Right lobe of liver (tissue), 4 donors: Measurements from ENCODE around the gene ADGRL2.

Source experiments
- POLR2A ChIP-seq: fragments of 450-650 bp; IDR thresholded peaks from one replicate; pipeline ENCODE4 v1.6.1; 2017; ENCODE audit warnings: antibody characterized with exemption, mild to moderate bottlenecking
- TF ChIP-seq, protein P1 (sequence below), 4 donors: fragments of 200-600 bp in 3 of 4; fragments of 450-650 bp in 1 of 4; IDR thresholded peaks; one replicate each; pipeline versions ENCODE4 v1.5.1 to v1.8.0; 2016 to 2022; ENCODE audit warnings: antibody characterized with exemption in 4 of 4, mild to moderate bottlenecking in 2 of 4
- donor health status: DM: no; HTN: no; CAD: no.
- donor health status: DM: no; HTN: no; CAD: no.
- donor health status: DM: no; HTN: yes; CAD: no.

- TF ChIP-seq, protein P1, sequence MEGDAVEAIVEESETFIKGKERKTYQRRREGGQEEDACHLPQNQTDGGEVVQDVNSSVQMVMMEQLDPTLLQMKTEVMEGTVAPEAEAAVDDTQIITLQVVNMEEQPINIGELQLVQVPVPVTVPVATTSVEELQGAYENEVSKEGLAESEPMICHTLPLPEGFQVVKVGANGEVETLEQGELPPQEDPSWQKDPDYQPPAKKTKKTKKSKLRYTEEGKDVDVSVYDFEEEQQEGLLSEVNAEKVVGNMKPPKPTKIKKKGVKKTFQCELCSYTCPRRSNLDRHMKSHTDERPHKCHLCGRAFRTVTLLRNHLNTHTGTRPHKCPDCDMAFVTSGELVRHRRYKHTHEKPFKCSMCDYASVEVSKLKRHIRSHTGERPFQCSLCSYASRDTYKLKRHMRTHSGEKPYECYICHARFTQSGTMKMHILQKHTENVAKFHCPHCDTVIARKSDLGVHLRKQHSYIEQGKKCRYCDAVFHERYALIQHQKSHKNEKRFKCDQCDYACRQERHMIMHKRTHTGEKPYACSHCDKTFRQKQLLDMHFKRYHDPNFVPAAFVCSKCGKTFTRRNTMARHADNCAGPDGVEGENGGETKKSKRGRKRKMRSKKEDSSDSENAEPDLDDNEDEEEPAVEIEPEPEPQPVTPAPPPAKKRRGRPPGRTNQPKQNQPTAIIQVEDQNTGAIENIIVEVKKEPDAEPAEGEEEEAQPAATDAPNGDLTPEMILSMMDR (IDR thresholded peaks at IDR 0.05): no peak
- no peak for TF ChIP-seq POLR2A
Measured at GRCh38 chr1:82015444-82015843, 214.7 kb downstream of the ADGRL2 start.
